Fibroblast of skin of back (primary cell): ENCODE results near the gene UTP11. TPM values are rescaled to one million over a fixed set of nuclear protein-coding genes. Genes with fewer than 3 reads are reported as not detected.
"Not testable (repeated sequence)": the region's sequence is repeated elsewhere in the genome, so short reads cannot be mapped to it uniquely, and the experiment has no call there.

Source experiments
- DNase-seq: peaks from one replicate; pipeline ENCODE4 v3.0.0-alpha.2; 2013
- polyA plus RNA-seq, 2 experiments: library from polyadenylated mRNA; unstranded; fragments of 120-200 nt; gene quantifications; one replicate each; pipeline ENCODE4 v1.2.1, GENCODE V29; 2013; ENCODE audit not compliant: insufficient read length in 2 of 2

UTP11 gene
- 39.1 TPM for polyA plus RNA-seq (2013, experiment 1 of 2; ENCODE audit: insufficient read length)
- 31.6 TPM for polyA plus RNA-seq (2013, experiment 2 of 2; ENCODE audit: insufficient read length)

GRCh38 chr1:38012363-38013226 lies at the start of gene UTP11:
Gene UTP11, plus strand, starts transcription at chr1:38012734. Its CDS starts 69 bp downstream, at chr1:38012803.
- peak; percentile 99 for DNase-seq

- not testable (repeated sequence) for DNase-seq
Measured at GRCh38 chr1:37964106-37964505, 48.4 kb upstream of the UTP11 start.

GRCh38 chr1:37965301-37965700 lies 47.2 kb upstream of the UTP11 start:
- no peak for DNase-seq

GRCh38 chr1:37973684-37974083 lies 38.9 kb upstream of the UTP11 start:
- DNase-seq, result not testable (repeated sequence)

GRCh38 chr1:37974567-37974966 lies 38.0 kb upstream of the UTP11 start:
- no peak for DNase-seq

- peak; percentile 65 for DNase-seq
Measured at GRCh38 chr1:37975083-37975482, 37.5 kb upstream of the UTP11 start.

- no peak for DNase-seq
Measured at GRCh38 chr1:37978541-37978940, 34.0 kb upstream of the UTP11 start.

GRCh38 chr1:37983546-37983945 lies 29.0 kb upstream of the UTP11 start:
- no peak for DNase-seq

- no peak for DNase-seq
Measured at GRCh38 chr1:37987679-37988078, 24.9 kb upstream of the UTP11 start.

GRCh38 chr1:37989361-37989930 lies 23.1 kb upstream of the UTP11 start:
- DNase-seq, result peak; percentile 45

- no peak for DNase-seq
Measured at GRCh38 chr1:37994886-37995566, 17.5 kb upstream of the UTP11 start.

GRCh38 chr1:37995751-37996345 lies 16.7 kb upstream of the UTP11 start:
- DNase-seq, result peak; percentile 96

- no peak for DNase-seq
Measured at GRCh38 chr1:37997256-37998088, 15.1 kb upstream of the UTP11 start.

GRCh38 chr1:37998089-37998808 lies 14.3 kb upstream of the UTP11 start:
- no peak for DNase-seq

- DNase-seq, result no peak
Measured at GRCh38 chr1:37998913-37999429, 13.6 kb upstream of the UTP11 start.

GRCh38 chr1:37999430-38000232 lies 12.9 kb upstream of the UTP11 start:
- peak; percentile 89 for DNase-seq

- DNase-seq, result no peak
Measured at GRCh38 chr1:38000233-38000528, 12.4 kb upstream of the UTP11 start.

- DNase-seq, result peak; percentile 92
Measured at GRCh38 chr1:38000529-38001455, 11.7 kb upstream of the UTP11 start.
